GM18951 (cell line): ENCODE data around the gene F8A3.
"Not testable (repeated sequence)": the region's sequence is repeated elsewhere in the genome, so short reads cannot be mapped to it uniquely, and the experiment has no call there.

Experiments used
- POLR2A ChIP-seq: IDR thresholded peaks from 4 replicates; pipeline ENCODE4 v1.6.1; 2011; ENCODE audit warnings: mild to moderate bottlenecking; ENCODE audit not compliant: insufficient read length, insufficient read depth; ENCODE audit errors: extremely low read depth
- in situ Hi-C: fragments of 300-500 bp; cut with MboI; formaldehyde crosslinking; loops from one replicate; pipeline ENCODE4 v1.12.0; 2022; ENCODE audit warnings: low sequenced_read_pairs, mixed read lengths, inconsistent platforms; ENCODE audit not compliant: unreplicated experiment

Gene F8A3

DNA sequence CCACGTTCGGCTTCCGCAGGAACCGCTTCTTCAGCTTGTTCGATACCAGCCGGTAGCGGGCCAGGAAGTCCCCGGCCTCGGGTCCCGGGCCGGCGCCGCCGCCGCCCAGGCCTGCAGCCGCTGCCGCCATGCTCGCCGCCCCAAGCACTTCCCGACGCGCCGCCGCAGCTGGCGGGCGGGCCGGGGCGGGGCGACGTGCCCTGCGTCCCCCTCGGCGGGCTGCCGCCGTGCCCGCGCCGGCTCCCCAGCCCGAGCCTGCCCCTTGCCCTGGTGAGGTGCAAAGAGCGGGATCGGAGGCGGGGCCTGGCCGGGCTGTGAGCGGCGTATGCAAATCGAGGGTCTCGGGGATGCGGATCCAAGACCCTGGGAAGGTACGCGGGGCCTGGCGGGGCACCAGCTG lies at the start of gene F8A3:
TSS of gene F8A3 (minus strand) at position 150 of the 400 bp plus-strand sequence. CDS start at position 130, 20 bp downstream.
- in situ Hi-C loops = not testable (repeated sequence)

DNA sequence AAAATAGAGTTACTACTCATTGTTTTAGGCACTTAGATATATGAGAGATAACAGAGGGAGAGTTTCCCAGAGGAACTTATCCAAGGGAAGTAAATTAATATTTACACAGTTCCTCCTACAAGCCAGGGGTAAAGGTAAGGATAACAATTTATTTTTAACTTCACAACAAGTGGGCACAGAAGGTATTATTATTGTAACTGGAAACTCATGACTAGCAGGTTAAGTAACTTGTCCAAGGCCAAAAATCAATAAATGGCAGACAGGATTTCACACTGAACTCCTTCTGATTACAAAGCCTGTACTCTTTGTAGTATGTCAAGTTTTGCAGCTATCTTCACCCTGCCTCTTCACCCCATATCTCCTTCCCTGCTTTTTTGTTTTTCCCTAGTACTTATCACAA lies 46.9 kb upstream of the F8A3 start:
- in situ Hi-C loops = no loop called here
- TF ChIP-seq POLR2A = no peak

DNA sequence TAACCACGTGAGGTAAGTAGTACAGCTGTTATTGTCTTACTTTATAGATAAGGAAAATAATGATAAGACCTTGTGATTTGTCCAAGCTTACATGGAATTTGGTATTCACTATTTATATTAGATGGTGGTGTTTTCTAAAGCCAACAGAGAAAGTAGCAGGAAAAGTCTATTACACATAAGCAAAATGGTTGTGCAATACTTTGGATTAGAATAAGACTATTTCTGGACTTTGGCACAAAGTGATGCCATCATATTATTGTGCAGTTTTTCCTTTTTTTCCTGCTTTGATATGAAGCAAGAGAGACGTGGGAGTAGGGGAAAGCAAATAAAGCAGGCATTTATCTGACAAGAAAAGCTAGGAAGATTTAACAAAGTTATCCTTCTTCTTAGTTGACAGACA lies 36.7 kb upstream of the F8A3 start:
- in situ Hi-C loops = not testable (repeated sequence)

DNA sequence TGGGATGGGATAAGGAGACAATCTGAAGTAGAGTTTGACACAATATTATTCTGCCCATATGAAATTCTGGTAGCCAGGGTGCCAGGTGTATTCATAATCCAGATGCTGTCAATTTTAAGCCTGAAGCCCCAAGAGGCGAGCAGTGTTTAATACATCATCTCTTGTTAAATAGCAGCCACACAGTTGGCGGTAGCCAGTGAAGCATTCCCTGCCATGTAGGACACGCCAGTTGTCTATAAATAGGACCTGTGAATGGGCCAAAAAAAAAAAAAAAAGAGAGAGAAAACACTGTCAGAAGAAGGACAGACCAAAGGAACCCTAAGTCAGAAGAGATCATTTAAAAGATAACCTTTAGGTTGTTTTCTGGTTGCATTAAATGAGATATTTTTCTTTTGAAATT lies 33.0 kb upstream of the F8A3 start:
- in situ Hi-C loops = not testable (repeated sequence)

DNA sequence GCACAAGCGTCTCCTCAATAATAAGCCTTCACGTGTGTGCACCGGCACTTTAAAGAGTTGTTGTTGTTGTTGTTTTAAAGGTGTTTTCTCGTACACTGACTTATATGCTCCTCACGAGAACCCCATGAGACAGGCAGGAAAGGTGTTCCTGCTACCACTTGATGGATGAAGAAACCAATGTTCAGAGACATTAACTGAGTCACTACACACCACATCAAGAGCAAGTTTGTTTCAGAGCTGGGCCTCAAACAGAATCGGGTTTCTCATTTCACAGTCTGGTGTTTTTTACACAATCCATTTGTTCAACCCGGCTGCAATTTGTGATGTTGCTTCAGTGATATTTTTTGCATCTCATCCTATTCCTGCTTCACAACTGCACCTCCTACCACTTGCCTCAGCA lies 18.7 kb upstream of the F8A3 start:
- in situ Hi-C loops = not testable (repeated sequence)

DNA sequence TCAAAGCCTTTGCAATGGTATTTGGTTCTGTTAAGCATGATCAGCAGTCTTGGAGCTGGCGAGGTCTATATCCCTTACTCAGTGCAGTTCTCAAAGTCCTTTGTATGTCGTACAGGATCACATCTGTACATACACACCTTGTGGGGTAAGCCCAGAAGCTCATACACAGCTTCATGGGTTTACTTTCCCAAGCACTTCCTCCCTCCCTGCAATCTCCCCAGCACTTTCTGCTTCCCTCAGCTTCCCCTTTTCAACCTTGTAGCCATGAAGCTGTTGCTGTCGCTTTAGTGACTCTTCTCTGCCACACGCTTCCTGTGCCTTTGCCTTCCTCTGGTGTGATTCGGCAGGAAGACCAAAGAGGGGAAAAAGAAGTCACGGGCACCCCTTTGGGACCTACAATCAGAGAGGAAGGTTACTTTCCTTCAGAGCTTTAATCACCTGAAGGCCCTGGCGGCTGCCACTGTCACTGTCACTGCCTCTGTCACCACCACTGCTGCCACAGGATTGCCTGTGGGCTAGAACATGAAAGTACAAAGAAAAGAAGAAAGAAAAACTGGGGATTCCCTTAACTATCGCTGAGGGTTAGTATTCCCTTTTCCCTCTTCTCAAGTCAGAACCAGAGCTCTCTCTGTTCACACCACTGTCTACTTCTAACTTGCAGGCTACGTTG lies 8.0 kb upstream of the F8A3 start:
- in situ Hi-C loops = not testable (repeated sequence)

DNA sequence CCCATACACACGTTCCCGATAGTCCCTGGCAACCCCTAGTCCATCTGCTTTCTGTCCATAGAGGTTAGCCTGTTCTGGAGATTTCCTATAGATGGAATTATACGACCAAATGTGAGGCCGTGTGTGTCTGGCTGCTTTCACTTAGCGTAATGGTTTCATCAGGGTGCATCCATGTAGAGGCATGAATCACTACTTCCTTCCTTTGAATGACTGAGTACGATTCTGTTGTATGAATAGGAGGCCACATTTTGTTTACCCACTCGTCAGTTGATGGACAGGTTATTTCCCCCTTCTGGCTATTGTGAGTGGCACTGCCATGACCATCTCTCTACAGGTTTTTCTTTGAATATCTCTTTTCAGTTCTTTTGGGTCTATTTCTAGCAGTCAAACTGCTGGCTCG lies 2.1 kb upstream of the F8A3 start:
- in situ Hi-C loops = not testable (repeated sequence)

DNA sequence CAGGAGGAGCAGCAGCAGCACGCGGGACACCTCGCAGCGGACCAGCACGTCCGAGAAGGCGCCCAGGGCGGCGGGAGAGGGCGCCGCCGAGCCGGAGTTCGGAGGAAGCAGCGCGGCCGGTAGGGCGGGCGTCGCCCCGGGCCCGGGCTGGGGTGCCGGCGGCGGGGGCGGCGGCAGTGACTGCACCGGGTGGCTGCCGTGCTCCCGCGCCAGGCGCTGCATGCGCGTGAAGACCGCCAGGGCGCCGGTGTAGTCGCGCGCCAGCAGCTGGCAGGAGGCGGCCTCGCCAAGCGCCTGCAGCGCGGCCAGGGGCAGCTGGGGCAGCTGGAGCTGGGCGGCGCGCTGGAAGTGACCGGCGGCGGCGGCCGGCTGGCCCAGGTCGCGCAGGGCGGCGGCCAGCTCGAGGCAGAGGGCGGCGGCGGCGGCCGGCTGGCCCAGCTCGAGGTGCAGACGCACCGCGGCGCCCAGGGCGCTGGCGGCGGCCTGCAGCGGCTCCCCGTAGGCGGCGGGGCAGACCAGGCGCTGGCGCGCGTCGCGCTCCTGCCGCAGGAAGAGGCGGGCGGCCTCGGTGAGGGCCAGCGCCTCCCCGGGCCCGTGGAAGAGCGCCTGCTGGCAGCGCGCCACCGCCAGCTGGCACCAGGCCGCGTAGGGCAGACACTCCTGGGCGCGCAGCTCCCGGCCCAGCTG lies 516 bp downstream of the F8A3 start:
- in situ Hi-C loops = not testable (repeated sequence)

DNA sequence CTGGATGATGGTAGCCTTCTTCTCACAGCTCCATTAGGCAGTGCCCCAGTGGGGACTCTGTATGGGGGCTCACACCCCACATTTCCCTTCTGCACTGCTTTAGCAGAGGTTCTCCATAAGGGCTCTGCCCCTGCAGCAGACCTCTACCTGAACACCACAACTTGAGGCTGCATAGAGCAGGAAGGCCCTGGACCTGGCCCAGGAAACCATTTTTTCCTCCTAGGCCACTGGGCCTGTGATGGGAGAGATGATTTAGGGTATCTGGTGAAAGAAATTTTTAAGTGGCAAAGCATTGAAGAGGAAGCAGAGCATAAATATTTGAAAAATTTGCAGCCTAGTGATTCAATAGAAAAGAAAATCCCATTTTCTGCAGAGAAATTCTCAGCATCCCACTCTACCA lies 17.3 kb downstream of the F8A3 start:
- in situ Hi-C loops = no loop called here
- no peak for TF ChIP-seq POLR2A

DNA sequence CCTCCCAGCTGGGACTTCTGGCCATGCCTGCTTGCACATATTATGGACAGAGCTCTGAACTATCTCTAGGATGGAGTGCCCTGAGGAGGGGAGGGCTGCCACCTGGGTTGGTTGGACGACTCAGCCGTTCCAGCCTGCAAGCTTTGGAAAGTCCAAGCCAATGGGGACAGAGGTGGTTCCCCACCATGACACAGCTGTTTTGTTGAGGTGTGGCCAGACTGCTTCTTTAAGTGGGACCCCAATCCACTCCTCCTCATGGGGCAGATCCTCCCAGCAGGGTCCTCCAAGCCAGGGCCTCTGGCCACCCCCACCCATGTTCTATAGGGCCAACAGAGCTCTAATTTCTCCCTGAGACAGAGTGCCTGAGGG lies 22.7 kb downstream of the F8A3 start:
- in situ Hi-C loops = no loop called here
- no peak for TF ChIP-seq POLR2A

DNA sequence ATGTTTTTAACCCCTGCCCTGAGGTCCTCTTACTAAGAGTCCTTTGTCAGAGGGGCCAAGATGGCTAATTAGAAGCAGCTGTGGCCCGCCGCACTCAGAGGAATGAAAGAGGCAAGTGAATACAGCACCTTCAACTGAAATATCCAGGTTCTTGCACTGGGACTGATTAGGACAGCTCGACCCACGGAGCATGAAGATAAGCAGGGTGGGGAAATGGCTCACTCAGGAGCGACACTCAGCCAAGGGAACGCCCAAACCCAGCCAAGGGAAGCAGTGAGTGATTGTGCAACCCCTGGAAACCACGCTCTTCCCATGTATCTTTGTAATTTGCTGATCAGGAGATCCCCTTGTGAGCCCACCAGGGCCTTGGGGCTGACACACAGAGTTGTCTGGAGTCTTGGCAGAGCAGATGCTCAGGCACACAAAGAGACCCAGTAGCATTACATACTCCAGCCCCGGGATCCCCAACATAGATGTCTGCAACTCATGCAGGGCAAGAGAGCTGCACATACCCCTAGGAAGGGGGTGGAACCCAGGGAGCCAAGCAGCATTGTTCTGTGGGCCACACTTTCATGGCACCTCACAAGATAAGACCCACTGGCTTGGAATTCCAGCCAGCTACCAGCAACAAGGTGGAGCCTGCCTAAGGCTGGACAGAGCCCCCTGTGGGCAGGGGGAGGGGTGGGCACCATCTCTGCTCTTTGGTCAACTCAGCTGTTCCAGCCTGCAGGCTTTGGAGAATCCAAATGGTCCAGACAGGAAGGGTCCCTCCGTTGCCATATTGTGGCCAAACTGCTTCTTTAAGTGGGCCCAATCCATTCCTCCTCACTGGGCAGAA lies 23.3 kb downstream of the F8A3 start:
- no peak for TF ChIP-seq POLR2A
- in situ Hi-C loops = no loop called here

DNA sequence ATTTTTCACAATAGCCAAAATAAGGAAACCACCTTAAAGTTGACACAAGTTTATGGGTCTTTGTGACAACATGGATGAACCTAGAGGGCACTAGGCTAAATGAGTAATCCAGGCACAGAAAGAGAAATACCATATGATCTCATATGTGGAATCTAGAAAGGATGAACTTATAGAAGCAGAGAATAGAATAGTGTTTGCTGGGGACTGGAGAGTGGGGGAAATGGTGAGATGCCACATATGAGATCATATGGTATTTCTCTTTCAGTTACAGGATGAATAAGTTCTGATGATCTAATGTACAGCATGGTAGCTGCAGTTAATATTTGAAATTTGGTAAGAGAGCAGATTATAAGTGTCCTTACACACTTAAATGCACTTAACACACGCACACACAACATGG lies 40.7 kb downstream of the F8A3 start:
- TF ChIP-seq POLR2A = no peak
- in situ Hi-C loops = no loop called here
